Smooth muscle cell (in vitro differentiated cells): Measurements from ENCODE around the gene CSMD2. TPM values are rescaled to one million over a fixed set of nuclear protein-coding genes. Genes with fewer than 3 reads are reported as not detected.

Experiments
- DNase-seq: peaks from one replicate; lab custom pipeline; 2025; ENCODE audit not compliant: unreplicated experiment; lab: John Stamatoyannopoulos, UW
- H2AFZ ChIP-seq: fragments of 200-600 bp; sonication (generic); 2 replicates; pipeline ENCODE4 v1.6.0; 2016; ENCODE audit warnings: antibody characterized with exemption, low read depth, mild to moderate bottlenecking
- H3F3A ChIP-seq: fragments of 200-600 bp; sonication (generic); 2 replicates; pipeline ENCODE4 v1.6.0; 2017; ENCODE audit warnings: antibody characterized with exemption, low read depth
- H3K27ac ChIP-seq: fragments of 200-600 bp; sonication (generic); 2 replicates; pipeline ENCODE4 v1.5.1; 2016; ENCODE audit warnings: low read depth, mild to moderate bottlenecking
- H3K27me3 ChIP-seq: fragments of 200-600 bp; sonication (generic); 2 replicates; pipeline ENCODE4 v1.6.1; 2016; ENCODE audit warnings: low read depth, mild to moderate bottlenecking
- H3K36me3 ChIP-seq: fragments of 200-600 bp; sonication (generic); 2 replicates; pipeline ENCODE4 v1.5.1; 2016; ENCODE audit warnings: low read depth
- H3K4me1 ChIP-seq: fragments of 200-600 bp; sonication (generic); 2 replicates; pipeline ENCODE4 v1.5.1; 2016; ENCODE audit warnings: low read depth
- H3K4me2 ChIP-seq: fragments of 200-600 bp; sonication (generic); 2 replicates; pipeline ENCODE4 v1.6.0; 2016; ENCODE audit warnings: mild to moderate bottlenecking
- H3K4me3 ChIP-seq: fragments of 200-600 bp; sonication (generic); 2 replicates; pipeline ENCODE4 v1.5.1; 2016; ENCODE audit warnings: mild to moderate bottlenecking
- H3K79me2 ChIP-seq: fragments of 200-600 bp; sonication (generic); 2 replicates; pipeline ENCODE4 v1.6.0; 2016; ENCODE audit warnings: low read depth, mild to moderate bottlenecking
- H3K9ac ChIP-seq: fragments of 200-600 bp; sonication (generic); 2 replicates; pipeline ENCODE4 v1.6.0; 2016; ENCODE audit warnings: low read depth
- H3K9me3 ChIP-seq: fragments of 200-600 bp; sonication (generic); replicated peaks from 2 replicates; pipeline ENCODE4 v1.5.1; 2016; ENCODE audit warnings: low read depth
- H4K20me1 ChIP-seq: fragments of 200-600 bp; sonication (generic); 2 replicates; pipeline ENCODE4 v1.6.0; 2016; ENCODE audit warnings: low read depth
- CTCF ChIP-seq: fragments of 200-600 bp; sonication (generic); IDR thresholded peaks from 2 replicates; pipeline ENCODE4 v1.5.1; 2017; ENCODE audit warnings: borderline replicate concordance, mild to moderate bottlenecking, antibody characterized with exemption; ENCODE audit not compliant: insufficient read depth, poor library complexity, severe bottlenecking
- WGBS: methylation state at CpG from one replicate; pipeline ENCODE4 v1.1.7; 2016; ENCODE audit warnings: low lambda C conversion rate; 5-methylcytosine and 5-hydroxymethylcytosine counted together
- polyA plus RNA-seq: library from polyadenylated mRNA; unstranded; fragments of >200 nt; fragmentation: Nextera tagmentation; extraction: Ambion mirVana; gene quantifications from 2 replicates; pipeline ENCODE4 v1.2.1, GENCODE V29; 2016
- total RNA-seq: library from RNA; depleted of rRNA; stranded (reverse); fragments of >200 nt; gene quantifications from 2 replicates; pipeline ENCODE4 v1.2.3, GENCODE V29; 2014

CSMD2 gene
- total and polyA plus RNA-seq, 2 experiments from 2014 or later = 0.65 to 1.8 TPM

DNA sequence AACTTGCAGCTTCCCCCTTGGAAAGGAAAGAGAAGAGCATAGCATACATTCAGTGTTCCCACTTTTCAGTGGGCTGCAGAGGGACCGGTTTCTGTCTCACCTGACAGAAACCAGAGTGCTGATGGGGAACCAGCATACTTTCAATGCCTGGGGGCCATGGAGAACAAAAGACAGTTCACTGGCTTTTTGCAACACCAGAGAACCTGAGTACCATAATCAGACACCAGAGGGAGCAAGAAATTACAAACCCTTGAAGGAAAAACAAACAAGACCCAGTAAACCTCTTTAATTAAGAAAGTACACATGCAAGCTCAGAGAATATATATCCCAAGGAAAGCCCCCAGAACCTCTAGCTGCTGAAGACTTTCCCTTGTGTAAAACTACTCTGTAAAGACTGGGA is 51.1 kb downstream of the CSMD2 start:
- Histone ChIP-seq H3K9ac (no peak overlapping the region), H3K27ac (no peak overlapping the region), H3K9me3 (peaks cover 3% of the 10 kb centered on the region), H3K79me2 (no peaks in the 10 kb centered on the region), H3F3A (no peaks in the 10 kb centered on the region), H4K20me1 (no peaks in the 10 kb centered on the region), H3K27me3 (no peaks in the 10 kb centered on the region), H3K36me3 (no peaks in the 10 kb centered on the region), H2AFZ (no peak overlapping the region), H3K4me1 (no peaks in the 10 kb centered on the region), H3K4me3 (no peak overlapping the region), H3K4me2 (no peak overlapping the region)
- TF ChIP-seq CTCF = peak; percentile 42
- 32% methylated on average over 1 of the region's 1 CpG for WGBS
- DNase-seq = no peak

GRCh38 chr1:34113362-34113761 is 51.7 kb downstream of the CSMD2 start:
- Histone ChIP-seq H2AFZ (no peak overlapping the region), H4K20me1 (no peaks in the 10 kb centered on the region), H3K4me2 (no peak overlapping the region), H3K9ac (no peak overlapping the region), H3K36me3 (no peaks in the 10 kb centered on the region), H3K27ac (no peak overlapping the region), H3K4me1 (no peaks in the 10 kb centered on the region), H3K79me2 (no peaks in the 10 kb centered on the region), H3K4me3 (no peak overlapping the region), H3K27me3 (no peaks in the 10 kb centered on the region), H3F3A (no peaks in the 10 kb centered on the region), H3K9me3 (peaks cover 3% of the 10 kb centered on the region)
- WGBS = 43% methylated on average over 2 of the region's 2 CpGs
- TF ChIP-seq CTCF = peak; percentile 6
- DNase-seq = no peak

GRCh38 chr1:34108711-34109110 is 56.3 kb downstream of the CSMD2 start:
- TF ChIP-seq CTCF = no peak
- H4K20me1 ChIP-seq = no peaks in the 10 kb centered on the region
- no peaks in the 10 kb centered on the region for H3K79me2 ChIP-seq
- no peak overlapping the region for H3K27ac ChIP-seq
- no peaks in the 10 kb centered on the region for H3F3A ChIP-seq
- no peaks in the 10 kb centered on the region for H3K4me1 ChIP-seq
- H3K9ac ChIP-seq = no peak overlapping the region
- no peak overlapping the region for H3K4me2 ChIP-seq
- H3K4me3 ChIP-seq = no peak overlapping the region
- no peaks in the 10 kb centered on the region for H3K9me3 ChIP-seq
- H3K27me3 ChIP-seq = peaks cover 8% of the 10 kb centered on the region
- no peak for DNase-seq
- H2AFZ ChIP-seq = no peak overlapping the region
- 93% methylated on average over 3 of the region's 3 CpGs for WGBS
- H3K36me3 ChIP-seq = no peaks in the 10 kb centered on the region

DNA sequence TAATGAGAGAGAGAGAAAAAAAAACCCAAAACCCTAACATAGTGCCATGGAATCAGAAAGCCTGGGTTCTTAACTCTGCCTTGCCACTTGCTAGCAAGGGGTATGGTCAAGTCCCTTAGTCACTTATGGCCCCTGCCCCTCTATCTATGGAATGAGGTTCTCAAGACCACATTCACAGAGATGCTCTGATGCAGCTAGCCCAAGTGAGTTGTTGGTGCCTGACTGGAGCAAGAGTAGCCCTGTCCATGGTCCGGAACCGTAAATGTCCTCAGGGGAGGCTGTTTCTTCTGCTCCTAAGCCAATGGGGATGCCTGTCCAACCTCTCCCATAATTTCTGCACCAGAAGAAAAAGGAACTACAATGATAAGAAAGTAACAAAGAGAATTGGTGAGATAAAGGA is 56.8 kb downstream of the CSMD2 start:
- no peak for DNase-seq

More for the DNA sequence above, 56.8 kb downstream of the CSMD2 start:
- no peaks in the 10 kb centered on the region for H3K9me3 ChIP-seq
- no peaks in the 10 kb centered on the region for H4K20me1 ChIP-seq
- no peaks in the 10 kb centered on the region for H3K4me1 ChIP-seq
- H3K36me3 ChIP-seq = no peaks in the 10 kb centered on the region
- no peak overlapping the region for H3K9ac ChIP-seq
- no peak overlapping the region for H3K27ac ChIP-seq
- TF ChIP-seq CTCF = no peak
- 91% methylated on average over 2 of the region's 2 CpGs for WGBS
- H3K4me3 ChIP-seq = no peak overlapping the region
- H3K79me2 ChIP-seq = no peaks in the 10 kb centered on the region
- H3K27me3 ChIP-seq = peaks cover 8% of the 10 kb centered on the region
- no peaks in the 10 kb centered on the region for H3F3A ChIP-seq
- no peak overlapping the region for H2AFZ ChIP-seq
- no peak overlapping the region for H3K4me2 ChIP-seq
